Measurements from ENCODE around the gene PKD1L1.

DNA sequence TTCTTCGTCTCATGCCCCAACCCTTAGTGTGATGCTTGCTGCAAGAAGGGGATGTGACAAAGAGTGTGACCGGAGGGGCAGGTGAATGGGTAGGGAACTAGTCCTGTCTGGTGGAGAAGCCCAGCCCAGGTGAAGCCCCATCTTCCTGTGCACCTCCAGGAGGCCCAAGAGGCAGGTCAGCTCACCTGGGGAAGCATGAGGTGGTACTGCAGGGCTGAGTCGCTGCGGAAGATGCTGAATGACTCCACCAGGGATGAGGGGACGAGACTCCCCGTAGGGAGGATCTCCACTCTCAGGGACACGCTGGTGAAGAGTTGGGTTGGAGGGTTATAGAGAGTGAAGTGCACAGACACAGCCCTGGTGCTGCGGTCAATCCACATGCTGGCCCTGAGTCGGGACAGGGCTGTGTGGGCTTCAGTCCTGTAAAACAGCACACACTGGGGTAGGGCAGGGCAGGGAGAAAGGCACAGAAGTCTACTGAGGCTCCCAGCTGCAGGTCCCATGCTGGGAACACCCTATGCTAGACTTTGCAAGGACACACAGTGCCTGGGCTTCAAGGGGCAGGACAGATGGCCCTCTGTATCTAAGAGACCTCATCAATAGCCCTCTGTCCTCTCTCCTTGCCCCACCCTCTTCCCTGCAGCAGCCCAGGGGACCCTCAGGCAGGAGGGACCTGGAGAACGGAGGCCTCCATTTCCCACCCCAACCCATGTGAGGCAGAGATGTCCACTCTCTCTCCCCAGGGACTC is 136.5 kb downstream of the PKD1L1 start:
- TF ChIP-seq, protein P1, sequence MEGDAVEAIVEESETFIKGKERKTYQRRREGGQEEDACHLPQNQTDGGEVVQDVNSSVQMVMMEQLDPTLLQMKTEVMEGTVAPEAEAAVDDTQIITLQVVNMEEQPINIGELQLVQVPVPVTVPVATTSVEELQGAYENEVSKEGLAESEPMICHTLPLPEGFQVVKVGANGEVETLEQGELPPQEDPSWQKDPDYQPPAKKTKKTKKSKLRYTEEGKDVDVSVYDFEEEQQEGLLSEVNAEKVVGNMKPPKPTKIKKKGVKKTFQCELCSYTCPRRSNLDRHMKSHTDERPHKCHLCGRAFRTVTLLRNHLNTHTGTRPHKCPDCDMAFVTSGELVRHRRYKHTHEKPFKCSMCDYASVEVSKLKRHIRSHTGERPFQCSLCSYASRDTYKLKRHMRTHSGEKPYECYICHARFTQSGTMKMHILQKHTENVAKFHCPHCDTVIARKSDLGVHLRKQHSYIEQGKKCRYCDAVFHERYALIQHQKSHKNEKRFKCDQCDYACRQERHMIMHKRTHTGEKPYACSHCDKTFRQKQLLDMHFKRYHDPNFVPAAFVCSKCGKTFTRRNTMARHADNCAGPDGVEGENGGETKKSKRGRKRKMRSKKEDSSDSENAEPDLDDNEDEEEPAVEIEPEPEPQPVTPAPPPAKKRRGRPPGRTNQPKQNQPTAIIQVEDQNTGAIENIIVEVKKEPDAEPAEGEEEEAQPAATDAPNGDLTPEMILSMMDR (IDR thresholded peaks at IDR 0.05): no peak
- no peak for TF ChIP-seq EZH2 (IDR thresholded peaks at IDR 0.05; ENCODE audit: borderline replicate concordance, insufficient read depth, low read depth, low read length, poor library complexity, severe bottlenecking)

All from B cell (primary cell).